ENCODE measurements around the gene CNTFR.

- TF ChIP-seq CTCF (IDR thresholded peaks at IDR 0.05; ENCODE audit: low read depth, low read length, missing input control) (no peak), TAF1 (conservative IDR thresholded peaks at IDR 0.05) (no peak), REST (IDR thresholded peaks at IDR 0.05) (no peak), JUND (IDR thresholded peaks at IDR 0.05) (no peak), GABPA (IDR thresholded peaks at IDR 0.05 in 1 of 2, conservative IDR thresholded peaks at IDR 0.05 in 1 of 2) (no peak), MAX (IDR thresholded peaks at IDR 0.05) (no peak)
These were observed 8.2 kb downstream of the CNTFR start for GRCh38 chr9:34581318-34581717.

Measured in liver (tissue), 3 donors.